UCSD-AML1 (cell line): ENCODE data around the gene SLC8A1.

Experiments
- DNase-seq: peaks from one replicate; lab custom pipeline; 2025; ENCODE audit not compliant: unreplicated experiment; lab: John Stamatoyannopoulos, UW

SLC8A1 gene

GRCh38 chr2:40166006-40166405 lies 285.9 kb downstream of the SLC8A1 start:
- DNase-seq: no peak

- no peak for DNase-seq
These were observed 286.4 kb downstream of the SLC8A1 start for GRCh38 chr2:40165509-40165844.

- no peak for DNase-seq
These were observed 287.0 kb downstream of the SLC8A1 start for GRCh38 chr2:40164736-40165508.

- no peak for DNase-seq
These were observed 289.9 kb downstream of the SLC8A1 start for GRCh38 chr2:40161986-40162385.

- DNase-seq: no peak
These were observed 291.1 kb downstream of the SLC8A1 start for GRCh38 chr2:40160751-40161218.

GRCh38 chr2:40159333-40159732 lies 292.6 kb downstream of the SLC8A1 start:
- DNase-seq: no peak

- no peak for DNase-seq
These were observed 293.1 kb downstream of the SLC8A1 start for GRCh38 chr2:40158781-40159180.

GRCh38 chr2:40155728-40156127 lies 296.2 kb downstream of the SLC8A1 start:
- no peak for DNase-seq

- no peak for DNase-seq
These were observed 301.6 kb downstream of the SLC8A1 start for GRCh38 chr2:40150266-40150665.

- DNase-seq: no peak
These were observed 303.6 kb downstream of the SLC8A1 start for GRCh38 chr2:40148334-40148733.

- DNase-seq: no peak
These were observed 304.5 kb downstream of the SLC8A1 start for GRCh38 chr2:40147360-40147759.

- DNase-seq: no peak
These were observed 307.9 kb downstream of the SLC8A1 start for GRCh38 chr2:40144022-40144421.

GRCh38 chr2:40138314-40138713 lies 313.6 kb downstream of the SLC8A1 start:
- no peak for DNase-seq

GRCh38 chr2:40131081-40131704 lies 320.7 kb downstream of the SLC8A1 start:
- DNase-seq: no peak

- no peak for DNase-seq
These were observed 321.5 kb downstream of the SLC8A1 start for GRCh38 chr2:40130251-40130994.

GRCh38 chr2:40129725-40130124 lies 322.2 kb downstream of the SLC8A1 start:
- no peak for DNase-seq

- DNase-seq: no peak
These were observed 323.1 kb downstream of the SLC8A1 start for GRCh38 chr2:40128796-40129195.

GRCh38 chr2:40127890-40128557 lies 323.9 kb downstream of the SLC8A1 start:
- DNase-seq: no peak

- DNase-seq: no peak
These were observed 324.7 kb downstream of the SLC8A1 start for GRCh38 chr2:40127146-40127545.

- no peak for DNase-seq
These were observed 325.9 kb downstream of the SLC8A1 start for GRCh38 chr2:40126006-40126405.

- DNase-seq: no peak
These were observed 328.1 kb downstream of the SLC8A1 start for GRCh38 chr2:40123746-40124145.
